ENCODE data around the gene COL9A3.

- TF ChIP-seq TAF1 (IDR thresholded peaks at IDR 0.05; ENCODE audit: low read depth, low read length) (no peak), CTCF (IDR thresholded peaks at IDR 0.05; ENCODE audit: control extremely low read depth in 1 of 3, insufficient read depth in 1 of 3, low read depth in 1 of 3, low read length in 3 of 3) (no peak)
Measured at GRCh38 chr20:62844182-62844581, 27.3 kb downstream of the COL9A3 start.

Data from H1 (cell line).